HepG2 (cell line): Measurements from ENCODE around the gene AGFG1. TPM values are rescaled to one million over a fixed set of nuclear protein-coding genes. Genes with fewer than 3 reads are reported as not detected.

Source experiments
- CTCF ChIP-seq: sonication (generic); formaldehyde crosslinking; IDR thresholded peaks from 2 replicates; pipeline ENCODE4 v1.5.0; 2020; ENCODE audit warnings: mild to moderate bottlenecking, missing genetic modification reagents, moderate library complexity
- GTF2F1 ChIP-seq: fragments of 150-350 bp; IDR thresholded peaks from 2 replicates; pipeline ENCODE4 v1.6.1; 2014; ENCODE audit warnings: low read length
- SKIL ChIP-seq: sonication (generic); formaldehyde crosslinking; IDR thresholded peaks from 2 replicates; pipeline ENCODE4 v1.8.0; 2022; ENCODE audit warnings: missing genetic modification reagents, mild to moderate bottlenecking, moderate library complexity, borderline replicate concordance
- THRA ChIP-seq: sonication (generic); formaldehyde crosslinking; IDR thresholded peaks from 2 replicates; pipeline ENCODE4 v1.4.0; 2020; ENCODE audit warnings: missing genetic modification reagents, borderline replicate concordance
- ZBTB37 ChIP-seq: sonication (generic); formaldehyde crosslinking; IDR thresholded peaks from 2 replicates; pipeline ENCODE4 v1.4.0; 2020; ENCODE audit warnings: mild to moderate bottlenecking, missing genetic modification reagents
- ZBTB40 ChIP-seq, 2 experiments: fragments of 450-650 bp in 1 of 2; sonication (generic) in 1 of 2; formaldehyde crosslinking in 1 of 2; IDR thresholded peaks; 2 replicates each; pipeline versions ENCODE4 v1.6.1 to v1.8.0; 2016 to 2022; ENCODE audit warnings: antibody characterized with exemption in 1 of 2, mild to moderate bottlenecking in 1 of 2, missing genetic modification reagents in 1 of 2
- ZFYVE20 ChIP-seq: sonication (generic); formaldehyde crosslinking; IDR thresholded peaks from 2 replicates; pipeline ENCODE4 v1.8.0; 2023; ENCODE audit warnings: low read depth, mild to moderate bottlenecking, moderate library complexity, missing genetic modification reagents, borderline replicate concordance
- ZMYM4 ChIP-seq: sonication (generic); formaldehyde crosslinking; IDR thresholded peaks from 2 replicates; pipeline ENCODE4 v1.8.1; 2023; ENCODE audit warnings: mild to moderate bottlenecking, missing genetic modification reagents
- ZNF205 ChIP-seq: IDR thresholded peaks from 2 replicates; pipeline ENCODE4 v1.6.1; 2018; ENCODE audit warnings: missing biosample characterization, missing genetic modification reagents
- ZNF251 ChIP-seq: sonication (generic); formaldehyde crosslinking; IDR thresholded peaks from 2 replicates; pipeline ENCODE4 v1.9.0; 2021; ENCODE audit warnings: mild to moderate bottlenecking, missing genetic modification reagents
- ZSCAN9 ChIP-seq: IDR thresholded peaks from 2 replicates; pipeline ENCODE4 v1.6.1; 2016; ENCODE audit warnings: borderline replicate concordance
- polyA plus RNA-seq, 8 experiments: library from polyadenylated mRNA; depleted of rRNA in 3 of 8; stranded (reverse) in 7 of 8; unstranded in 1 of 8; fragments of >200 nt; fragmentation: Illumina TruSeq in 4 of 8; extraction: Trizol in 4 of 8; gene quantifications; 2 replicates each; pipeline versions ENCODE4 v1.2.1 to v1.2.3, GENCODE V29; 2011 to 2016; ENCODE audit warnings: low read depth in 4 of 8, missing spikeins in 1 of 8, mixed read lengths in 1 of 8; ENCODE audit not compliant: insufficient read depth in 1 of 8
- total RNA-seq, 5 experiments: library from RNA; depleted of rRNA; stranded (reverse); fragments of >200 nt; fragmentation: Illumina TruSeq; extraction: Trizol; gene quantifications; 2 replicates each; pipeline ENCODE4 v1.2.3, GENCODE V29; 2016; ENCODE audit warnings: low read depth in 1 of 5

Gene AGFG1
- total and polyA plus RNA-seq, 2 of the 13 experiments (the other 11 are each of a cell fraction or from before 2014, with no cell fraction given) = 145 to 168 TPM

GRCh38 chr2:227454323-227454860 lies 17.6 kb upstream of the AGFG1 start (continued):
- no peak for TF ChIP-seq ZBTB40 (IDR thresholded peaks at IDR 0.05)
- 0 out of 2 replicates have a peak, but pooled peaks have one; percentile 35 for TF ChIP-seq ZBTB40 (CRISPR knock-in tag; IDR thresholded peaks at IDR 0.05)
- TF ChIP-seq ZBTB37 (CRISPR knock-in tag) = peak; percentile 99
- no peak for TF ChIP-seq ZNF251 (CRISPR knock-in tag)
- no peak for TF ChIP-seq GTF2F1
- no peak for TF ChIP-seq SKIL (CRISPR knock-in tag)
- TF ChIP-seq THRA (CRISPR knock-in tag) = peak; percentile 82; the same call in 1 of the 2 replicates
- TF ChIP-seq ZMYM4 (CRISPR knock-in tag) = peak; percentile 83
- TF ChIP-seq ZSCAN9 (CRISPR knock-in tag) = 0 out of 2 replicates have a peak, but pooled peaks have one; percentile 39
- peak; percentile 94 for TF ChIP-seq ZNF205 (CRISPR knock-in tag)
- peak; percentile 24; the same call in 1 of the 2 replicates for TF ChIP-seq CTCF (CRISPR knock-in tag)
- no peak for TF ChIP-seq ZFYVE20 (CRISPR knock-in tag)
